MG63 (cell line): ENCODE results near the gene MYBPC1. TPM values are rescaled to one million over a fixed set of nuclear protein-coding genes. Genes with fewer than 3 reads are reported as not detected.

Experiments used
- DNase-seq: peaks from one replicate; pipeline ENCODE4 v3.0.0-alpha.2; 2020
- H3K27me3 ChIP-seq: fragments of 250-450 bp; sonication (Bioruptor Pico); 2 replicates; pipeline ENCODE4 v1.5.1; 2020; ENCODE audit warnings: mild to moderate bottlenecking, moderate library complexity
- H3K36me3 ChIP-seq: fragments of 250-450 bp; sonication (Bioruptor Pico); 2 replicates; pipeline ENCODE4 v1.5.1; 2020; ENCODE audit warnings: mild to moderate bottlenecking, moderate library complexity
- H3K4me3 ChIP-seq: fragments of 250-450 bp; sonication (Bioruptor Pico); 2 replicates; pipeline ENCODE4 v1.5.1; 2020; ENCODE audit warnings: mild to moderate bottlenecking, moderate library complexity
- H3K9me3 ChIP-seq: fragments of 250-450 bp; sonication (Bioruptor Pico); 2 replicates; pipeline ENCODE4 v1.5.1; 2020; ENCODE audit warnings: mild to moderate bottlenecking, moderate library complexity
- total RNA-seq: library from RNA; depleted of rRNA; stranded (reverse); fragments of >200 nt; shearing (Covaris generic); gene quantifications from 2 replicates; pipeline ENCODE4 v1.2.3, GENCODE V29; 2014; ENCODE audit warnings: low replicate concordance

The MYBPC1 gene
- total RNA-seq, 1 experiment from 2014 or later, result not detected

- no peaks in the 10 kb centered on the region for H3K36me3 ChIP-seq
- no peaks in the 10 kb centered on the region for H3K9me3 ChIP-seq
- 0 out of 2 replicates have a peak, but pooled peaks cover 2% of the 10 kb centered on the region for H3K27me3 ChIP-seq
- DNase-seq, result no peak
- H3K4me3 ChIP-seq, result no peak overlapping the region
These were observed 1.9 kb upstream of the MYBPC1 start for GRCh38 chr12:101592921-101593320.

GRCh38 chr12:101596172-101596571 lies 1.4 kb downstream of the MYBPC1 start:
- Histone ChIP-seq H3K36me3 (no peaks in the 10 kb centered on the region), H3K27me3 (0 out of 2 replicates have a peak, but pooled peaks cover 2% of the 10 kb centered on the region), H3K9me3 (no peaks in the 10 kb centered on the region), H3K4me3 (no peak overlapping the region)
- no peak for DNase-seq

DNA sequence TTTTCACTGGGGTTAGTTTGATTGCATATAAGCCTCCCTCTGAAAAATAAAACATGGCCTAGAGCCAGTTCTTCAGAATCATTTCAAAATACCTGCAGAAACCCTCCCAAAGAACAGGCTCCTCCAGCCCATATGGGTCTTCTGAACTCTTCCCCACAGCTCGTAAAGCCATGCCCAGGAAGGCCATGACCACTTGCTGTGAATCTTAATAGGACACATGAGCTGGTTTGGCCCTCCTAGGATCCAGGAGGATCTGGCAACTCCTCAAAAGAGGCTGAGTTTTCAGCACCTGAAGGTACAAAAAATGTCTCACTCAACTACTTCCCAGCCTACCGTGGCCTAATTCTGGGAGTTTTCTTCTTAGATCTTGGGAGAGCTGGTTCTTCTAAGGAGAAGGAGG lies 2.4 kb downstream of the MYBPC1 start:
- no peak for DNase-seq
- Histone ChIP-seq H3K9me3 (no peaks in the 10 kb centered on the region), H3K27me3 (0 out of 2 replicates have a peak, but pooled peaks cover 2% of the 10 kb centered on the region), H3K36me3 (no peaks in the 10 kb centered on the region), H3K4me3 (no peak overlapping the region)

- Histone ChIP-seq H3K27me3 (0 out of 2 replicates have a peak, but pooled peaks cover 2% of the 10 kb centered on the region), H3K4me3 (no peak overlapping the region), H3K36me3 (no peaks in the 10 kb centered on the region), H3K9me3 (no peaks in the 10 kb centered on the region)
- DNase-seq, result no peak
These were observed 3.7 kb downstream of the MYBPC1 start for GRCh38 chr12:101598483-101598882.

DNA sequence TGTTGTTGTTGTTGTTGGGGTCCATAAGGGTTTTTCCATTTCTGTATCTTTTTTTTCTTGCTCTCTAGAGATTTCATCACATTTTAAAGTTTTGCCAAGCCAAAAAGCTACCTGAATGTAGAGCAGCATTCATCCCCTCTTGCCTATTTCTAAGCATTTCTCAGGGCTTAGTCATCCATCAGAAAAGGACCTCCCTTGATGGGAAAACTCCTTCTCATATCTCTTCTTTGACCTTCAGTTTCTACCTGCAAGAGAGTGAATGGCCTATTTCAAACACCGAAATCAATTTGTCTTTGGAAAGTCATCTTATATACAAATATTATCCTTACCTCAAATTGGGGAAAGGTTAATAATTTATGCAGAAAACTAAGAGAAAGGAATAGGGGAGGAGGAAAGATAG lies 4.5 kb downstream of the MYBPC1 start:
- Histone ChIP-seq H3K4me3 (no peak overlapping the region), H3K36me3 (no peaks in the 10 kb centered on the region), H3K9me3 (no peaks in the 10 kb centered on the region), H3K27me3 (0 out of 2 replicates have a peak, but pooled peaks cover 2% of the 10 kb centered on the region)
- no peak for DNase-seq

DNA sequence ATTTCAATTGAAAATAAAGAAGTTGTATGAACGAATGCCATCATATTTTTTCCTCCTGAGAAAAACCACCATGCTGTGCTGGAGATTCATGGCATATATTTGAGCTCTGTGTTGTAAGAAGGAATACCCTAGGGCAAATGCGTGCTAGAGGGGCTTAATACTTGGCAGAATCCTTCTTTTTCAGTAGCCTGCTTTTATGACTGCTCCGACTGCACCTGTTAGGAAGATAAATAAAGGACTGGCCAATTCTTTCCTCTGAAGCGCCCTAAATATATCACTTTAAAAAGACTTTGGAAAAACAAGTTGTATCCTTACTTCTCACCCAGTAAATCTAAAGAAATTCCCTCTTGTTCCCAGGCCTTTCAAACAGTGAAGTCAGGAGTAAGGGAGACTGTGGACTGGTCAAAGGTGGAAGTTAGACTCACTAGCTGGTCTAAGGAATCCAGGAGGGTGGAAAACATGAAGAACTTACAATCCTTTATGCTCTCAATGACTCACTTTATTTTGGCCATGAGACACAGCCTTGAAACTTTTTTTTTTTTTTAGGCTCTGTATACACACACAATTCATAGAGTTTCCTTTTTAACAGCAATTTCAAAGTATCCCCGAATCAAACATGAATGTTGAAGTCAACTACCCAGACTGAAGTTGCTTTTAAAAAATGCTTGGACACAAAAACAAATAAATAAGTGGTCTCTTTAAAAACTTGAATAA lies 5.2 kb downstream of the MYBPC1 start:
- no peak for DNase-seq
- Histone ChIP-seq H3K36me3 (no peaks in the 10 kb centered on the region), H3K9me3 (no peaks in the 10 kb centered on the region), H3K27me3 (0 out of 2 replicates have a peak, but pooled peaks cover 2% of the 10 kb centered on the region), H3K4me3 (no peak overlapping the region)

DNA sequence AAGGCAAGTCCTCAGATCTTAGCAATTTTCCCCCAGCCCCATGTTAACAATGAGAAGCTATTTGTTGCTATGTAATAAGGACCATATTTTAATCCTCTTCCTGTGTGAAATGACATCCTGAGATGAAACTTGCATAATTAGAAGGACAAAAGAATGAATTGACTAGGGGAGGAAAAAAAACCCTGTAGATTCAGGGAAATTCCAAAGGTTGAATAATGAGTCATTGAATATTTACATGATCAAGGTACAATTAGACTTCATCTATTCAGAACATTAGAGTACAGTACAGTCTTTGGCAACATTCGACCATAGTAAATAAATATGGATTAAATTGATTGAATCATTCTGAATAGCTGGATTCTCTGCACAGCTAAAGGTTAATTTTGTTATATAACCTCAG lies 9.4 kb downstream of the MYBPC1 start:
- no peak for DNase-seq
- no peaks in the 10 kb centered on the region for H3K36me3 ChIP-seq
- H3K27me3 ChIP-seq, result no peaks in the 10 kb centered on the region
- no peak overlapping the region for H3K4me3 ChIP-seq
- no peaks in the 10 kb centered on the region for H3K9me3 ChIP-seq

GRCh38 chr12:101607894-101608293 lies 13.1 kb downstream of the MYBPC1 start:
- Histone ChIP-seq H3K4me3 (no peak overlapping the region), H3K36me3 (no peaks in the 10 kb centered on the region), H3K9me3 (no peaks in the 10 kb centered on the region), H3K27me3 (no peaks in the 10 kb centered on the region)
- DNase-seq, result no peak

DNA sequence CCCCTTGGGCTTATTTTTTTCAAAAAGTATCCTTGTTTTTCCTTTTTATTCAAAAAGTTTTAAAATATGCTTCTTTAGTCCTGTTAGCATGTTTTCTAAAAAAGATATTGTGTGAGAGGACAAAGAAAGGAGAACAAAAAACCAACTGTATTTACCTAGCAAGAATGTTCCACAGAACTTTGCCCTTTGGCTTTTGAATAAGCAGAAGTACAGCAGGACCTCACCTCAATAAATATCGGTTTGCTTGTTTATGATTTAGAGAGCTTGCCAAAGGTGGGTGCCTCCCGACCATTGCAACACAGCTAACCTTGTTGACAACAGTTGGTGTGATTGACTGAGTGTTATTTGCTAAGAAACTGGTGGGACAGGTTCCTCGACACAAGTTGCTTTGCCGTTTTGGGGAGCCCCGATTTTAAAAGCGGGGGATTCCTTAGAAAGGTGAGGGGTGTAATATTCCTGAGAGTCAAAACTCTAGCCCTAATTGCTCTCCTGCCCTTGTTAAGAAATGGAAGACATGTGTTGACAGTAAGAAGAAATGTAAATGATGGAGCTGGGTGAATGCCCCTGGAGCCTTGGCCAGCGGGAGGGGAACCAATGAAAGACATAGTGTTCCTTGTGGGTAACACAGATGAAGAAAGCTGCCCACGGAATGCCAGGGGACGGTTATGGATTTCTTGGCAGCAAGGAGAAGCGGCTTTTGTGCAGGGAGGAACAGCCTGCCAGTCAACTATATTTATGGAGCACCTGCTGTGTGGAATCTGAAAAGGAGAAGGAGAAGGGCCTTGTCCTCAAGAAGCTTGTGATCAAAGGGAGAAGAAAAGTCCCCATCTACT lies 13.7 kb downstream of the MYBPC1 start:
- no peaks in the 10 kb centered on the region for H3K9me3 ChIP-seq
- no peaks in the 10 kb centered on the region for H3K36me3 ChIP-seq
- H3K4me3 ChIP-seq, result no peak overlapping the region
- H3K27me3 ChIP-seq, result no peaks in the 10 kb centered on the region
- DNase-seq, result no peak

DNA sequence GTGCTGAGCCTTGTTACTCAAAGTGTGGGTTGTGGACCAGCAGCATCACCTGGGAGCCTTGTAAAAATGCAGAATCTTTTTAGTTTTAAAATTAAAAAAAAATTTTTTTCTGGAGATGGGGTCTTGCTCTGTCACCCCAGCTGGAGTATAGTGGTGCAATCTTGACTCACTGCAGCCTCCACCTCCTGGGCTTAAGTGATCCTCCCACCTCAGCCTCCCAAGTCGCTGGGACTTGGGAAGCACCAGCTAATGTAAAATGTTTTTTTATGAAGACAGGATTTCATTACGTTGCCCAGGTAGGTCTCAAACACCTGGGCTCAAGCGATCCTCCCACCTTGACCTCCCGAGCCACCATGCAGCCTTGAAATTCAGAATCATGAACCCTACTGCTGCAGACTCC lies 14.4 kb downstream of the MYBPC1 start:
- no peaks in the 10 kb centered on the region for H3K36me3 ChIP-seq
- no peak for DNase-seq
- no peaks in the 10 kb centered on the region for H3K9me3 ChIP-seq
- no peaks in the 10 kb centered on the region for H3K27me3 ChIP-seq
- H3K4me3 ChIP-seq, result no peak overlapping the region

- DNase-seq, result no peak
- H3K9me3 ChIP-seq, result no peaks in the 10 kb centered on the region
- H3K27me3 ChIP-seq, result no peaks in the 10 kb centered on the region
- H3K4me3 ChIP-seq, result no peak overlapping the region
- H3K36me3 ChIP-seq, result no peaks in the 10 kb centered on the region
These were observed 17.6 kb downstream of the MYBPC1 start for GRCh38 chr12:101612160-101612916.

- Histone ChIP-seq H3K4me3 (no peak overlapping the region), H3K36me3 (no peaks in the 10 kb centered on the region), H3K9me3 (no peaks in the 10 kb centered on the region), H3K27me3 (no peaks in the 10 kb centered on the region)
- DNase-seq, result no peak
These were observed 21.3 kb downstream of the MYBPC1 start for GRCh38 chr12:101616027-101616494.

- H3K4me3 ChIP-seq, result no peak overlapping the region
- H3K36me3 ChIP-seq, result no peaks in the 10 kb centered on the region
- no peak for DNase-seq
- no peaks in the 10 kb centered on the region for H3K9me3 ChIP-seq
- H3K27me3 ChIP-seq, result no peaks in the 10 kb centered on the region
These were observed 24.4 kb downstream of the MYBPC1 start for GRCh38 chr12:101619026-101619786.

DNA sequence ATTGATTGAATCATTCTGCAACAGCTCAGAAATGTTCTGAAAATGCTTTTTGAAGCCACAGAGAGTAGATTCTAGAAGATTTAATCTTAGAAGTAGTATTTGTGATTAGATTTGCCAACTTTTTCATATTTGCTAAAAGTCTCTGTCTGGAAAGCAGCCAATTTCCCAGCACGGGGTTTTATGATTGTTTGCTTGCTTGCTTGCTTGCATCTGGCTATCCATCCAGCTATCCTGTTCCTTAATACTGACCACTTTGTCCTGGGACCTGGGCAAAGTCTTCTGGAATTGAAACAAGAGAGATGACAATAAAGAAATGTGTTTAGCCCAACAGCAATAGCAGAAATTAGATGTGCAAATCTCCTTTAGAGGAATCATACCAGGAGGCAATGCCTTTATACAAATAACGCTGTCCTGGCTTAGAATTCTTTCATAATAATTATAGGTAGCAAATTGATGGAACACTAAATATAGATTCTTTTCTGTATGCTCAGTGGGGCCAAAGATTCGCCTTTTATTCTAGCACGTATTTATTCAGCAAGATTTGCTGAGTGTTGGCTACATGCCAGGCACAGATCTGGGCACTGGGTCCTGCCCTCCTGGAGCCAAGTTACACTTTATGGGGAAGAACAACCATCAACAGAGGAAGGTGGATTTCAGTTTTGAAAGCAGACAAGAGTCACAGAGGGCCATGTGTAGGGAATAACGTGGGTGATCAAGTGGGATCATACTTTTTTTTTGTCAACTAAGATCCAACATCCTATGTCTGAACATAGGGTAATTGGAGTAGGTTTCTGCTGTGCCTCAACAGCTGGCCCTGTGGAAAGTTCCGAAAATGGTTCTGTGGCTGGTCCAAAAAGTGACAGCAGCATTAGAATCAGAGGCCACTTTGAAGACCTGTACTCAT lies 25.3 kb downstream of the MYBPC1 start:
- Histone ChIP-seq H3K9me3 (no peaks in the 10 kb centered on the region), H3K27me3 (no peaks in the 10 kb centered on the region), H3K36me3 (no peaks in the 10 kb centered on the region), H3K4me3 (no peak overlapping the region)
- no peak for DNase-seq

DNA sequence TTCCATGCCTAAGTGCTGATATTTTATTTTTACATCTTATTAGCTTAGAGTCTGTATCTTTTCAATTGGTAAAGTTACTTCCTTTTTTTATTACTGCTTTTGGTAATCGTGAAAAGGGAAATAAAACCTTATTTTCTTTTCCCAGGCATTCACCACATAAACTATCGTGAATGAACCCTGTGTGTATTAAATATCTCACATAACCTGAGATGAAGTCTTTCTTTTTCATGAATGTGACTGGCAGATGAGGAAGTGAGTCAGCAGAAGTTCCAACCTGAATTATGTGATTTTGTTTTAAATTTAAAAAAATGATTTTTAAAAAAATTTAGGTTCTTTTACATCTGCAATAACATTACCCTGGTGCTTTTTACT lies 26.0 kb downstream of the MYBPC1 start:
- no peak for DNase-seq

More for the DNA sequence above, 26.0 kb downstream of the MYBPC1 start:
- Histone ChIP-seq H3K9me3 (no peaks in the 10 kb centered on the region), H3K36me3 (no peaks in the 10 kb centered on the region), H3K27me3 (no peaks in the 10 kb centered on the region), H3K4me3 (no peak overlapping the region)
